Fibroblast of the aortic adventitia (primary cell): ENCODE data around the gene IMPG1. TPM values are rescaled to one million over a fixed set of nuclear protein-coding genes. Genes with fewer than 3 reads are reported as not detected.
A peak's percentile ranks its signal among the peaks of the same experiment; 100 is the strongest.
"Not testable (repeated sequence)": the region's sequence is repeated elsewhere in the genome, so short reads cannot be mapped to it uniquely, and the experiment has no call there.

Experiments
- DNase-seq: peaks from one replicate; pipeline ENCODE4 v3.0.0-alpha.2; 2010; ENCODE audit warnings: low read depth
- H3K4me3 ChIP-seq: 2 replicates; pipeline ENCODE4 v1.5.1; 2011; ENCODE audit warnings: low read depth, mild to moderate bottlenecking, control low read depth, low read length, moderate library complexity
- total RNA-seq: library from RNA; depleted of rRNA; stranded (reverse); fragments of >200 nt; gene quantifications from 2 replicates; pipeline ENCODE4 v1.2.3, GENCODE V29; 2012; ENCODE audit warnings: low replicate concordance
- TF ChIP-seq, protein P1 (sequence below): IDR thresholded peaks from 2 replicates; pipeline ENCODE4 v1.5.1; 2011; ENCODE audit warnings: mild to moderate bottlenecking, low read length, control low read depth, inconsistent platforms; ENCODE audit not compliant: insufficient read depth

IMPG1 gene
- total RNA-seq, 1 donor, result not detected

DNA sequence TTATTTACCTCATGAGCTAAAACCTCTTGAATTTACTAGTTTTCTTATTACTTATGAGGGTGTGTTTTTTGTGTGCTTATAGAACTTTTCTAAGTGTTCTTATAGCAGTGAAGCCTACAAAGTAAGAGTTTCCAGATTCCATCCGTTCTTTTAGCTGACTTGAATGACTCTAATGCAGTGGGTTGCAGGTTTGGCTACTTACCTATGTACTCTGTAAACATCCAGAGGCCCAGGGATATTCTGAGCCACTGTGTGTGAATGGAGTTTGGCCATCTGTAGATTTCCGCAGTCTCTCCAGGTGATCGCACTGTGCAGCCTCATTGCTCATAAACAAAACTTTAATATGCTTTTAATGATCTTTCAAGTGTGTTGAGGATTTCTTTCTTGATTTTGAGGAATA, 165.6 kb downstream of the IMPG1 start:
- H3K4me3 ChIP-seq, result no peak overlapping the region
- TF ChIP-seq, protein P1, sequence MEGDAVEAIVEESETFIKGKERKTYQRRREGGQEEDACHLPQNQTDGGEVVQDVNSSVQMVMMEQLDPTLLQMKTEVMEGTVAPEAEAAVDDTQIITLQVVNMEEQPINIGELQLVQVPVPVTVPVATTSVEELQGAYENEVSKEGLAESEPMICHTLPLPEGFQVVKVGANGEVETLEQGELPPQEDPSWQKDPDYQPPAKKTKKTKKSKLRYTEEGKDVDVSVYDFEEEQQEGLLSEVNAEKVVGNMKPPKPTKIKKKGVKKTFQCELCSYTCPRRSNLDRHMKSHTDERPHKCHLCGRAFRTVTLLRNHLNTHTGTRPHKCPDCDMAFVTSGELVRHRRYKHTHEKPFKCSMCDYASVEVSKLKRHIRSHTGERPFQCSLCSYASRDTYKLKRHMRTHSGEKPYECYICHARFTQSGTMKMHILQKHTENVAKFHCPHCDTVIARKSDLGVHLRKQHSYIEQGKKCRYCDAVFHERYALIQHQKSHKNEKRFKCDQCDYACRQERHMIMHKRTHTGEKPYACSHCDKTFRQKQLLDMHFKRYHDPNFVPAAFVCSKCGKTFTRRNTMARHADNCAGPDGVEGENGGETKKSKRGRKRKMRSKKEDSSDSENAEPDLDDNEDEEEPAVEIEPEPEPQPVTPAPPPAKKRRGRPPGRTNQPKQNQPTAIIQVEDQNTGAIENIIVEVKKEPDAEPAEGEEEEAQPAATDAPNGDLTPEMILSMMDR, result no peak
- DNase-seq, result no peak

DNA sequence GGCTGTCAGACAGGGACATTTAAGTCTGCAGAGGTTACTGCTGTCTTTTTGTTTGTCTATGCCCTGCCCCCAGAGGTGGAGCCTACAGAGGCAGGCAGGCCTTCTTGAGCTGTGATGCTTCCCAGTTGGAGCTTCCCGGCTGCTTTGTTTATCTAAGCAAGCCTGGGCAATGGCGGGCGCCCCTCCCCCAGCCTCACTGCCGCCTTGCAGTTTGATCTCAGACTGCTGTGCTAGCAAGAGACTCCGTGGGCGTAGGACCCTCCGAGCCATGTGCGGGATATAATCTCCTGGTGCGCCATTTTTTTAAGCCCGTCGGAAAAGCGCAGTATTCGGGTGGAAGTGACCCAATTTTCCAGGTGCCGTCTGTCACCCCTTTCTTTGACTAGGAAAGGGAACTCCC, 167.3 kb downstream of the IMPG1 start:
- not testable (repeated sequence) for DNase-seq, H3K4me3 ChIP-seq

GRCh38 chr6:75900216-75900615, 172.2 kb downstream of the IMPG1 start:
- not testable (repeated sequence) for H3K4me3 ChIP-seq, DNase-seq

DNA sequence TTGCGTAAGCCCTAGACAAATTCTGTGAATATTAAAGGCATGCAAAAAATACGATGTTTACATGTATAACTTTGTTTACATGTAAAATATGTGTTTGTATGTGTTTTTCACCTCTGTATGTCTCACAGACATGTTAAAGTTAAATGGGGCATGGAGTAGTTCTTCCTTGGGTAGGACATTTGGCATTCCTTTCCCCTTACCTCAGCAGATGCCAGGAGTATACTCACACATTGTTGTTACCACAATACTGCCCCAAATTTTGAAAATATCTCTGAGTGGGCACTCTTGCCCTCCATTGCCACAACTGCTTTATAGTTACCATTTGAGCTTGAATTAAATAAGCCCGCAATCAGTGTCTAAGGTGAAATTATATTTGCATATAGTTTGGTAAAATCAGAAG, 175.9 kb downstream of the IMPG1 start:
- TF ChIP-seq, protein P1, result no peak
- no peak overlapping the region for H3K4me3 ChIP-seq
- DNase-seq, result no peak

DNA sequence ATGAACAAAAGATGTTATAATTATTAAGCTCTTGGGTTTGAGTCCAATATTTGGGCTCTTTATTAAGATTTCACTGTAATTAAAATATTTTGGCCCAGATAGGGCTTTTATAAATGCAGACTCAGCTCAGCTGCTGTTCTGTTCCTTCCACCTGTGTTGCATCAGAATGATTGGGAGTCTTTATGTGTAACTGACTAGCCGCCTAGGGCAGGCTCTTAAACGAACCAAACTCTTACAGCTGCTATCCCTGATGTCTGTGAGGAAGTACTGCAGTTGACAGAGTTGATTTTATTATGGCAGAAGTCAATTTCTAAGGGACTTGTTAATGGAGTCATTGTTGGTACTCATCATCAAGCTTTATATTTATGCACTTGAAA, 178.7 kb downstream of the IMPG1 start:
- DNase-seq, result no peak
- TF ChIP-seq, protein P1, result no peak

DNA sequence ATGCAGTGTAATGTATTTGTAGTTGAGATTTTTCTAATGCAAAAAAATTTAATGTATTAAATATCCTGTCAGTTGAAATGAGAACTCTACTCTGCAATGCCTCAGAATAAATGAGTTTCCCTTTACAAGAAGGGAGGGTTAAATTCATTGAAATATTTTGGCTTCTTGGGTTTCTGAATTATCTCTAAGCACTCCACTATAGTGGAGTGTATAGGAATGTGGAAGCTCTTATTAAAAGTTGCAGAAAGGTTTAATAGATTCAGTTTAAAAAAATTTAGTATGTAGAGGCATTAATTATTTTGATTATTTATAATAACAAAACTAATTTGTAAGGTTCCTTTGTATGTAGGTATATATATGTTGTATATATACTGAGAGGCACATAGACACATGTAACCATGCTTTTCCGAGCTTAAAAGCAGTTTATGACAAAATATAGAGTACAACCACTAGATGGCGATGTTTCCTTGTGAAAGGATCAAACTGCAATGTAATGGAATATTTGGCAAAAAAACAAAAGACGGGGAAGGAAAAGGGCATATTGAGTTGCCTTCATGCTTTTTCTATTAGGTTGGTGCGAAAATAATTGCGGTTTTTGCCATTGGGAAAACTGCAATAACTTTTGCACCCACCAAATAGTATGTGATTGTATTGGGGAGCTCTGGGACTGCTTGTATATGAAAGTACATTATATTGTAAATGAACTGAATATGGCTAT, 179.2 kb downstream of the IMPG1 start:
- no peak overlapping the region for H3K4me3 ChIP-seq
- TF ChIP-seq, protein P1, result peak; percentile 66
- DNase-seq, result peak; percentile 88

More for the DNA sequence above, 178.7 kb downstream of the IMPG1 start:
- no peak overlapping the region for H3K4me3 ChIP-seq

DNA sequence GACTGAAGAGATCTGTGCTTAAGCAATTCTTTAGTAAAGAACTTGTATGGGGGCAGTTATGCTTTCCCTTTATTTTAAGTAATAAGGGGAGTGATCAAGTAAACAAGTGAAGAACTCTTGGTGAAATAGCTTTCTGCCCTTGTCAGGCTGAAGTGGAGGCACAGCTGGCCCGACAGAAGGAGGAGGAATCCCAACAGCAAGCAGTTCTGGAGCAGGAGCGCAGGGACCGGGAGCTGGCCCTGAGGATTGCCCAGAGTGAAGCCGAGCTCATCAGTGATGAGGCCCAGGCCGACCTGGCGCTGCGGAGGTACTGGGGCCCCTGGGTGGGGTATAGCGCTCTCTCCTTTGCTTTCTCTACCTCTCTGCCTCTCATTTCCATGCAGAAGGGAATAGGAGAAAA, 180.1 kb downstream of the IMPG1 start:
- TF ChIP-seq, protein P1, result no peak
- DNase-seq, result no peak
- H3K4me3 ChIP-seq, result no peak overlapping the region

- DNase-seq, result no peak
- H3K4me3 ChIP-seq, result no peak overlapping the region
- TF ChIP-seq, protein P1, result no peak
Observed at GRCh38 chr6:75884822-75885221, 187.6 kb downstream of the IMPG1 start.
